Measurements from ENCODE around the gene FAU. TPM values are rescaled to one million over a fixed set of nuclear protein-coding genes. Genes with fewer than 3 reads are reported as not detected.
A peak's percentile ranks its signal among the peaks of the same experiment; 100 is the strongest.

The FAU gene
- total and polyA plus RNA-seq, 2 of the 13 experiments (the other 11 are each of a cell fraction or from before 2014, with no cell fraction given), result 374 to 869 TPM

DNA sequence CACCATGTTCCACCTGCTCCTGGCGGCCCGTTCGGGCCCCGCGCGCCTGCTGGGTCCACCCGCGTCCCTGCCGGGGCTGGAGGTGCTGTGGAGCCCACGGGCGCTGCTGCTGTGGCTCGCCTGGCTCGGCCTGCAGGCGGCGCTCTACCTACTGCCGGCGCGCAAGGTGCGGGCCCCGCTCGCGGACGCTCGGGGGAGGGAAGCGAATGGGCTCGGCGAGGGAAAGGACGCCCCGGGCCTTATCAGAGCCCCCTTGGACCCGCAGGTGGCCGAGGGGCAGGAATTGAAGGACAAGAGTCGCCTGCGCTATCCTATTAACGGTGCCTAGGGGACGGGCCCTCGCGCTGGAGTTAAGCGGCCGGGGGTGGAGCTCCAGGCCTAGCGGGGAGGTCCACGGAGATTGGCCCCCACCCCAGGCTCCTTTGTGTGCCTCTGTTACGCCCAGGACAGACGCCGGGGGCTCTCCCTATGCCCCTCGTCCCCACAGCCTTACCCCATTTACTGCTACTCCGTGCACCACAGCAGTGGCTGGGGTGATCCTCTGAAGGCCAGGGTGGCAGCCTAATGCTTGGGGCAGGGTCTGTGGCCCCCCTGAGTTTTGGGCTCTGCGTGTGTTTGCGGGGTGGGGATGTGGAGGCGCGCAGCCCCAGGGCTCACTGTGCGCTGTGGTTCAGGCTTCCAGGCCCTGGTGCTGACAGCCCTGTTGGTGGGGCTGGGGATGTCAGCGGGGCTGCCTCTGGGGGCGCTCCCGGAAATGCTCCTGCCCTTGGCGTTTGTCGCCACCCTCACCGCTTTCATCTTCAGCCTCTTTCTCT is 9.2 kb downstream of the FAU start (continued):
- TF ChIP-seq, protein P1, sequence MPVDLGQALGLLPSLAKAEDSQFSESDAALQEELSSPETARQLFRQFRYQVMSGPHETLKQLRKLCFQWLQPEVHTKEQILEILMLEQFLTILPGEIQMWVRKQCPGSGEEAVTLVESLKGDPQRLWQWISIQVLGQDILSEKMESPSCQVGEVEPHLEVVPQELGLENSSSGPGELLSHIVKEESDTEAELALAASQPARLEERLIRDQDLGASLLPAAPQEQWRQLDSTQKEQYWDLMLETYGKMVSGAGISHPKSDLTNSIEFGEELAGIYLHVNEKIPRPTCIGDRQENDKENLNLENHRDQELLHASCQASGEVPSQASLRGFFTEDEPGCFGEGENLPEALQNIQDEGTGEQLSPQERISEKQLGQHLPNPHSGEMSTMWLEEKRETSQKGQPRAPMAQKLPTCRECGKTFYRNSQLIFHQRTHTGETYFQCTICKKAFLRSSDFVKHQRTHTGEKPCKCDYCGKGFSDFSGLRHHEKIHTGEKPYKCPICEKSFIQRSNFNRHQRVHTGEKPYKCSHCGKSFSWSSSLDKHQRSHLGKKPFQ (CRISPR knock-in tag; IDR thresholded peaks at IDR 0.05; ENCODE audit: insufficient replicate concordance), result peak; percentile 35
- TF ChIP-seq NR2F1 (CRISPR knock-in tag; IDR thresholded peaks at IDR 0.05) (no peak), ZNF484 (CRISPR knock-in tag; IDR thresholded peaks at IDR 0.05; ENCODE audit: borderline replicate concordance, low read depth) (no peak), ZKSCAN1 (IDR thresholded peaks at IDR 0.05; ENCODE audit: low read length) (no peak), IKZF4 (CRISPR knock-in tag; IDR thresholded peaks at IDR 0.05; ENCODE audit: borderline replicate concordance, low read depth, not compliant biosample characterization) (no peak), NONO (IDR thresholded peaks at IDR 0.05) (no peak), NONO (CRISPR knock-in tag; conservative IDR thresholded peaks at IDR 0.05) (peak; percentile 67), ZNF337 (CRISPR knock-in tag; IDR thresholded peaks at IDR 0.05; ENCODE audit: borderline replicate concordance, low read depth) (no peak), SRSF1 (optimal IDR thresholded peaks at IDR 0.05; ENCODE audit: low read depth, low read length) (no peak), ZNF431 (CRISPR knock-in tag; IDR thresholded peaks at IDR 0.05; ENCODE audit: borderline replicate concordance, low read depth) (no peak), ZBTB3 (CRISPR knock-in tag; IDR thresholded peaks at IDR 0.05; ENCODE audit: borderline replicate concordance, low read depth) (no peak), SSRP1 (CRISPR knock-in tag; IDR thresholded peaks at IDR 0.05) (0 out of 2 replicates have a peak, but pooled peaks have one; percentile 28), NCOA1 (CRISPR knock-in tag; IDR thresholded peaks at IDR 0.05) (no peak)
- TF ChIP-seq, protein P2, sequence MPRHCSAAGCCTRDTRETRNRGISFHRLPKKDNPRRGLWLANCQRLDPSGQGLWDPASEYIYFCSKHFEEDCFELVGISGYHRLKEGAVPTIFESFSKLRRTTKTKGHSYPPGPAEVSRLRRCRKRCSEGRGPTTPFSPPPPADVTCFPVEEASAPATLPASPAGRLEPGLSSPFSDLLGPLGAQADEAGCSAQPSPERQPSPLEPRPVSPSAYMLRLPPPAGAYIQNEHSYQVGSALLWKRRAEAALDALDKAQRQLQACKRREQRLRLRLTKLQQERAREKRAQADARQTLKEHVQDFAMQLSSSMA (CRISPR knock-in tag; IDR thresholded peaks at IDR 0.05), result no peak
- TF ChIP-seq, protein P3, sequence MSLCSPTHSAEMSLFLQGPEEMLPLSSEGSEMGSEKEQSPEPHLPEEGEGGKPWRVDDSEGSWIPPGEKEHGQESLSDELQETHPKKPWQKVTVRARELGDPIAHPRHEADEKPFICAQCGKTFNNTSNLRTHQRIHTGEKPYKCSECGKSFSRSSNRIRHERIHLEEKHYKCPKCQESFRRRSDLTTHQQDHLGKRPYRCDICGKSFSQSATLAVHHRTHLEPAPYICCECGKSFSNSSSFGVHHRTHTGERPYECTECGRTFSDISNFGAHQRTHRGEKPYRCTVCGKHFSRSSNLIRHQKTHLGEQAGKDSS (CRISPR knock-in tag; IDR thresholded peaks at IDR 0.05; ENCODE audit: borderline replicate concordance, low read depth), result peak; percentile 18; the same call in 1 of the 2 replicates
- TF ChIP-seq, protein P4, sequence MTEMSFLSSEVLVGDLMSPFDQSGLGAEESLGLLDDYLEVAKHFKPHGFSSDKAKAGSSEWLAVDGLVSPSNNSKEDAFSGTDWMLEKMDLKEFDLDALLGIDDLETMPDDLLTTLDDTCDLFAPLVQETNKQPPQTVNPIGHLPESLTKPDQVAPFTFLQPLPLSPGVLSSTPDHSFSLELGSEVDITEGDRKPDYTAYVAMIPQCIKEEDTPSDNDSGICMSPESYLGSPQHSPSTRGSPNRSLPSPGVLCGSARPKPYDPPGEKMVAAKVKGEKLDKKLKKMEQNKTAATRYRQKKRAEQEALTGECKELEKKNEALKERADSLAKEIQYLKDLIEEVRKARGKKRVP (CRISPR knock-in tag; IDR thresholded peaks at IDR 0.05), result no peak
- TF ChIP-seq, protein P5, sequence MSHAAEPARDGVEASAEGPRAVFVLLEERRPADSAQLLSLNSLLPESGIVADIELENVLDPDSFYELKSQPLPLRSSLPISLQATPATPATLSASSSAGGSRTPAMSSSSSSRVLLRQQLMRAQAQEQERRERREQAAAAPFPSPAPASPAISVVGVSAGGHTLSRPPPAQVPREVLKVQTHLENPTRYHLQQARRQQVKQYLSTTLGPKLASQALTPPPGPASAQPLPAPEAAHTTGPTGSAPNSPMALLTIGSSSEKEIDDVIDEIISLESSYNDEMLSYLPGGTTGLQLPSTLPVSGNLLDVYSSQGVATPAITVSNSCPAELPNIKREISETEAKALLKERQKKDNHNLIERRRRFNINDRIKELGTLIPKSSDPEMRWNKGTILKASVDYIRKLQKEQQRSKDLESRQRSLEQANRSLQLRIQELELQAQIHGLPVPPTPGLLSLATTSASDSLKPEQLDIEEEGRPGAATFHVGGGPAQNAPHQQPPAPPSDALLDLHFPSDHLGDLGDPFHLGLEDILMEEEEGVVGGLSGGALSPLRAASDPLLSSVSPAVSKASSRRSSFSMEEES (CRISPR knock-in tag; IDR thresholded peaks at IDR 0.05), result no peak
- TF ChIP-seq, protein P6, sequence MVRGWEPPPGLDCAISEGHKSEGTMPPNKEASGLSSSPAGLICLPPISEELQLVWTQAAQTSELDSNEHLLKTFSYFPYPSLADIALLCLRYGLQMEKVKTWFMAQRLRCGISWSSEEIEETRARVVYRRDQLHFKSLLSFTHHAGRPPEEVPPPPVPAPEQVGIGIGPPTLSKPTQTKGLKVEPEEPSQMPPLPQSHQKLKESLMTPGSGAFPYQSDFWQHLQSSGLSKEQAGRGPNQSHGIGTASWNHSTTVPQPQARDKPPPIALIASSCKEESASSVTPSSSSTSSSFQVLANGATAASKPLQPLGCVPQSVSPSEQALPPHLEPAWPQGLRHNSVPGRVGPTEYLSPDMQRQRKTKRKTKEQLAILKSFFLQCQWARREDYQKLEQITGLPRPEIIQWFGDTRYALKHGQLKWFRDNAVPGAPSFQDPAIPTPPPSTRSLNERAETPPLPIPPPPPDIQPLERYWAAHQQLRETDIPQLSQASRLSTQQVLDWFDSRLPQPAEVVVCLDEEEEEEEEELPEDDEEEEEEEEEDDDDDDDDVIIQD (CRISPR knock-in tag; IDR thresholded peaks at IDR 0.05; ENCODE audit: low read depth), result no peak
- TF ChIP-seq, protein P7, sequence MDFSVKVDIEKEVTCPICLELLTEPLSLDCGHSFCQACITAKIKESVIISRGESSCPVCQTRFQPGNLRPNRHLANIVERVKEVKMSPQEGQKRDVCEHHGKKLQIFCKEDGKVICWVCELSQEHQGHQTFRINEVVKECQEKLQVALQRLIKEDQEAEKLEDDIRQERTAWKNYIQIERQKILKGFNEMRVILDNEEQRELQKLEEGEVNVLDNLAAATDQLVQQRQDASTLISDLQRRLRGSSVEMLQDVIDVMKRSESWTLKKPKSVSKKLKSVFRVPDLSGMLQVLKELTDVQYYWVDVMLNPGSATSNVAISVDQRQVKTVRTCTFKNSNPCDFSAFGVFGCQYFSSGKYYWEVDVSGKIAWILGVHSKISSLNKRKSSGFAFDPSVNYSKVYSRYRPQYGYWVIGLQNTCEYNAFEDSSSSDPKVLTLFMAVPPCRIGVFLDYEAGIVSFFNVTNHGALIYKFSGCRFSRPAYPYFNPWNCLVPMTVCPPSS (IDR thresholded peaks at IDR 0.05), result no peak

All from HepG2 (cell line).